HFF-Myc (cell line): ENCODE data around the gene LUZP2.

Experiments
- DNase-seq: peaks from one replicate; pipeline ENCODE4 v3.0.0-alpha.2; 2011; ENCODE audit warnings: low read depth; ENCODE audit errors: extremely low read depth
- H3K4me3 ChIP-seq: replicated peaks from 2 replicates; pipeline ENCODE4 v1.5.1; 2011; ENCODE audit warnings: low read depth, mild to moderate bottlenecking, control low read depth, low read length
- TF ChIP-seq, protein P1 (sequence below): IDR thresholded peaks from 2 replicates; pipeline ENCODE4 v1.5.1; 2012; ENCODE audit warnings: mild to moderate bottlenecking, low read depth, low read length, control low read depth; ENCODE audit errors: missing control alignments

LUZP2 gene

GRCh38 chr11:25119416-25119815, 622.6 kb downstream of the LUZP2 start:
- TF ChIP-seq, protein P1, sequence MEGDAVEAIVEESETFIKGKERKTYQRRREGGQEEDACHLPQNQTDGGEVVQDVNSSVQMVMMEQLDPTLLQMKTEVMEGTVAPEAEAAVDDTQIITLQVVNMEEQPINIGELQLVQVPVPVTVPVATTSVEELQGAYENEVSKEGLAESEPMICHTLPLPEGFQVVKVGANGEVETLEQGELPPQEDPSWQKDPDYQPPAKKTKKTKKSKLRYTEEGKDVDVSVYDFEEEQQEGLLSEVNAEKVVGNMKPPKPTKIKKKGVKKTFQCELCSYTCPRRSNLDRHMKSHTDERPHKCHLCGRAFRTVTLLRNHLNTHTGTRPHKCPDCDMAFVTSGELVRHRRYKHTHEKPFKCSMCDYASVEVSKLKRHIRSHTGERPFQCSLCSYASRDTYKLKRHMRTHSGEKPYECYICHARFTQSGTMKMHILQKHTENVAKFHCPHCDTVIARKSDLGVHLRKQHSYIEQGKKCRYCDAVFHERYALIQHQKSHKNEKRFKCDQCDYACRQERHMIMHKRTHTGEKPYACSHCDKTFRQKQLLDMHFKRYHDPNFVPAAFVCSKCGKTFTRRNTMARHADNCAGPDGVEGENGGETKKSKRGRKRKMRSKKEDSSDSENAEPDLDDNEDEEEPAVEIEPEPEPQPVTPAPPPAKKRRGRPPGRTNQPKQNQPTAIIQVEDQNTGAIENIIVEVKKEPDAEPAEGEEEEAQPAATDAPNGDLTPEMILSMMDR, result no peak
- no peak for DNase-seq
- no peak overlapping the region for H3K4me3 ChIP-seq
